Stimulated activated CD4-positive, alpha-beta T cell treated with anti-CD3 and anti-CD28 coated beads, Interleukin-15, amount 100 ng/mL, for 1 hour (primary cell): ENCODE measurements around the gene LONRF2.

Source experiments
- DNase-seq, 2 donors: peaks; one replicate each; pipeline ENCODE4 v3.0.0-alpha.2; 2020; ENCODE audit warnings: low read depth in 1 of 2, low spot score in 1 of 2

Gene LONRF2

DNA sequence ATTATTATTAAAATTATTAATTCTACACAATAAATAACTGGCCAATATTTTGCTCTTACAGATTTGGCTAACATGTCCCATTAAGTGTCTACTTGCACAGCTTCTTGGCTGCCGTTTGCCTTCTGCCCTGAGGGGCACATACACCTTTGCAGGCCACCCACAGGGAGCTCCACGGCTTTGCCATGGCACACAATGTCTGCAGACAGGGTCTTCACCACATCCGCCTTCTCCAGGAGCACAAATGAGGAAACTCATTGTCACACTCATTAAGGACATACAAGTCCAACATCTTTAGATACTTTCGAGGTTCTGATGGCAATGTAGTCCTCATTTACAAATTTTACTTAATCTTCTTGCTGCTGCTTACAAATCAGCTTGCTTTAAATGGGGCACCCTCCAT lies 45.6 kb downstream of the LONRF2 start:
- no peak for DNase-seq

- no peak for DNase-seq
Measured at GRCh38 chr2:100275200-100275589, 47.1 kb downstream of the LONRF2 start.

- no peak for DNase-seq
Measured at GRCh38 chr2:100274566-100275199, 47.6 kb downstream of the LONRF2 start.

GRCh38 chr2:100274076-100274475 lies 48.2 kb downstream of the LONRF2 start:
- DNase-seq = no peak

- no peak for DNase-seq
Measured at GRCh38 chr2:100273387-100273786, 48.9 kb downstream of the LONRF2 start.

GRCh38 chr2:100272841-100273329 lies 49.4 kb downstream of the LONRF2 start:
- DNase-seq = no peak

GRCh38 chr2:100271210-100271609 lies 51.1 kb downstream of the LONRF2 start:
- no peak for DNase-seq

- DNase-seq = no peak
Measured at GRCh38 chr2:100270381-100271146, 51.7 kb downstream of the LONRF2 start.

DNA sequence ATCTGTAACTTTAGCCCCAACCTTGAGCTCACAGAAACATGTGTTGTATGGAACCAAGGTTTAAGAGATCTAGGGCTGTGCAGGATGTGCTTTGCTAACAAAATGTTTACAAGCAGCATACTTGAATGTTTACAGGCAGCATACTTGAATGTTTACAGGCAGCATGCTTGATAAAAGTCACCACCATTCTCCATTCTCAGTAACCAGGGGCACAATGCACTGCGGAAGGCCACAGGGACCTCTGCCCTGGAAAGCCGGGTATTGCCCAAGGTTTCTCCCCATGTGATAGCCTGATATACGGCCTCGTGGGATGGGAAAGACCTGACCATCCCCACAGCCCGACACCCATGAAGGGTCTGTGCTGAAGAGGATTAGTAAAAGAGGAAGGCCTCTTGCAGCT lies 52.4 kb downstream of the LONRF2 start:
- DNase-seq = no peak

GRCh38 chr2:100268986-100269385 lies 53.3 kb downstream of the LONRF2 start:
- no peak for DNase-seq

GRCh38 chr2:100267751-100268150 lies 54.5 kb downstream of the LONRF2 start:
- no peak for DNase-seq

GRCh38 chr2:100266126-100266525 lies 56.2 kb downstream of the LONRF2 start:
- no peak for DNase-seq

DNA sequence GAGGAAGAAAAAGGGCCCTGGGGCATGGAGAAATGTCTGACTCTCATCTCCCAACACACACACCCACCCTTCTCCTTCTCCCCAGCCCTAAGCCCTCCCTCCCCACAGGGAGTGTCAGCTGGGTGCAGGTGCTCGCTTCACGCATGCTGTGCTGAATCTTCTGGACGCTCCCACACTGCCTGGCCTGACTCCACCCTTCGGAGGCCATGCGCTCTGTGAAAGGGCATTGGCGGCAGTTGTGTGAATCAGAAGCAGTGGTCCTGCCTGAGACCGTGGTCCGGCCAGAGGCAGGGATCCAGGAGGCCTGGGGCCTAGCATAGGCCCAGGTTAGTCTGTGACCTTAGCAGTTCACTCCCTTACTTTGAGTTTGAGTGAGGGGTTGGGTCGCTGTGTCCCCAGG lies 57.1 kb downstream of the LONRF2 start:
- no peak for DNase-seq

DNA sequence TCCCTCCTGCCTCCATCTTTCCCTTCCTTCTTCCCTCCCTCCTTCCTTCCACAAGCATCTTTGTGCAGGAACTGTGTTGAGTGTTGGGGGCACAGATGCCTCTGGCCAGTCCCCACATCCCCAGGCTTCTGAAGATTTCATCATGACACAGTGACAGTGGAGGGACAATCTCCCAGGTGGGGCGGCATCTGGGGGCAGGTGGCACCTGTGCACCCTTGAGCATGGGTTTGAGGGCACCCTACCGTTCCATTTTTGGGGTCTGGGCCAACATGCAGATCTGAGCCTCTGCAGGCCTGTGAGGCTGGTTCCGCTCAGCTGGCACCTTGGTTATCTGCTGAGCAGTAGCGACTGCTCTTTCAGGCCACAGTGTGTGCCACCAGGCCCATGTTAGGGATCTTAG lies 57.6 kb downstream of the LONRF2 start:
- no peak for DNase-seq

GRCh38 chr2:100264121-100264520 lies 58.2 kb downstream of the LONRF2 start:
- DNase-seq = no peak

- DNase-seq = peak in 1 of 2 donors; percentile 37
Measured at GRCh38 chr2:100262555-100263320, 59.6 kb downstream of the LONRF2 start.

- DNase-seq = no peak
Measured at GRCh38 chr2:100262046-100262445, 60.3 kb downstream of the LONRF2 start.

DNA sequence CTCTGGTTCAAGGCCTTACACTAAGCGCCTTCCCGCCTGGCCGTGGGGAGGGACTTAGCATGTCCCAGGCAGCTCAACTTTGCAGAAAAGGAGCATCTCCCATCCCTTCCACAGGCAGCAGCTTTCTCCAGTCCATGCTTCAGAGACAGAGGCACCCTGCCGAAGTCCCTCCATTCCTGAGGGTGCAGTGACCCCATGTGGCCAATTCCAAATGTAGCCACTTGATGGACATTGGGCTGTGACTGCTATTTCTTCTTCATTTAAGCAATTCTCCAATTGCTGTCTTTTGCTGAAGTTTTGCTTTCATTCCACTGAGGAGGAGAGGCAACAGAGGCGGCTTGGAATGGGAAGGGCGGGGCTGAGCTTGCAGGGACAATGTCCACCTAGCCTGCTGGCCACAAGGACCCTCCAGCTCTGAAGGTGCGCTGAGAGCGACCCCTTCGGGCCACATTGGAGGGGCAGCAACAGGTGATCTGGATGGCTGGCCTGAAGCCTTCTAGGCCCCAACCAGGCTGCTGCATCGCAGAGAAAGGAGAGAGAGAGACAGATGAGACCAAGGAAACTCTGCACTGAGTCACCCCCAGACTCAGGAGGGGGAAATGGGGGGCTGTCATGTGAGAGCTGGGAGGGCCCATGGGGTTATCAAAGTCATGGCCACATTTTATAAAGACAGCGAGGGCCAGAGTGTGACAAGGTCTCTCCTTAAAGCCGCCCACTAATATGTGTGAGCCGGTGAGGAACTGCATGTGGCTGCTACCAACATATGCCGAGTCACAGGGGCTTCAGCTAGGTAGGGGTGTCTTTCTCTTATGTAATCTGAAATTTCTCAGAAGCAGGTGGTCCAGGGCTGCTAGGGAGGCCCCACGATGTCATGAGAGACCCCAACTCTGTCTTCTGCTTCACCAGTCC lies 61.3 kb downstream of the LONRF2 start:
- no peak for DNase-seq

GRCh38 chr2:100259106-100259505 lies 63.2 kb downstream of the LONRF2 start:
- no peak for DNase-seq

DNA sequence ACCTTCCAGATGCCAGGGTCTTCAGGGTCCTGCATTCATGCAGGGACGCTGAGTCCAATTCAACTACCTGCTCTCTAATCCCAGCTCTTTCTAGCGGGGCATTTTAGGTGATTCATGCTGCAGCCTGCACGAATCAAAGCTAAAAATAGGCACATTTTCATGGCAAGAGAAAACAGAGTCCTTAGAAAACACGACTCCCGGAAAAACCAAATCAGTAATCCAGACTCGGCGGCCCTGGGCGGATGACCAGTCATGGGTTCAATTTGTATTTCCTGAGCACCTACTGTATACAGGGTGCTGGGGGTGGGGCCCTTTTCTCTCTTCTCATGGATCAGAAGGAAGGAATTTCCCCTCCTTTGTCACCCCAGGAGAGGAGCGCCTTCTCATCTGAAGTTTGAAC lies 64.4 kb downstream of the LONRF2 start:
- DNase-seq = no peak

GRCh38 chr2:100256849-100257248 lies 65.5 kb downstream of the LONRF2 start:
- no peak for DNase-seq
